Measurements from ENCODE around the gene PLP1. TPM values are rescaled to one million over a fixed set of nuclear protein-coding genes. Genes with fewer than 3 reads are reported as not detected.

The PLP1 gene
- polyA plus RNA-seq, 2 of the 4 experiments (the other 2 are of a cell fraction): not detected

- TF ChIP-seq EP300 (IDR thresholded peaks at IDR 0.05): no peak
Observed at GRCh38 chrX:103794119-103794518, 17.5 kb downstream of the PLP1 start (continued).

DNA sequence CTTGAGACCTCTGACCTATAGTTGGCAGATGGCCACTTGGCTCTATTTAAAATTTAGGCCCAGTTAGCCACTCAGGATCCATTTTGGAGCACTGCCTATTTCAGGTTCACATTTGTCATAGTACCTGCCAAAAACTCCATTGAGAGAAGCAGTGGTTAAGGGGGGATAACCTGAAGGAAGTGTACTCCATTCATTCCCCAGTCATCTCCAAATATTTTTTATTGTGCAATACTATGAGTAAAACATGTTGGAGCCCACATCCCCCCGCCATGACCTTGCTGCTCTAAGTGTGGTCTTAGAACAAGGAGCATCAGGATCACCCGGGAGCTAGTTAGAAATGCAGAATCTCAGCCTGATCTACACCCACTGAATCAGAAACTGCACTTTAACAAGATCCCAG is 21.1 kb downstream of the PLP1 start:
- Histone ChIP-seq H3K9me3 (no peaks in the 10 kb centered on the region), H3K4me3 (no peak overlapping the region), H3K4me1 (no peaks in the 10 kb centered on the region), H3K4me2 (no peak overlapping the region), H3K27ac (no peak overlapping the region)
- no peak for ATAC-seq
- DNase-seq (ENCODE audit: low read depth in 1 of 2, low spot score in 1 of 2): no peak
- ChIA-PET CTCF (no interaction called here), POLR2A (no interaction called here)
- no peak for FAIRE-seq
- WGBS (ENCODE audit: missing lambda C conversion rate): 6% methylated on average over 2 of the region's 2 CpGs
- TF ChIP-seq ZC3H11A (IDR thresholded peaks at IDR 0.05): no peak
- no peak for TF ChIP-seq RFX5 (IDR thresholded peaks at IDR 0.05)
- TF ChIP-seq, protein P1, sequence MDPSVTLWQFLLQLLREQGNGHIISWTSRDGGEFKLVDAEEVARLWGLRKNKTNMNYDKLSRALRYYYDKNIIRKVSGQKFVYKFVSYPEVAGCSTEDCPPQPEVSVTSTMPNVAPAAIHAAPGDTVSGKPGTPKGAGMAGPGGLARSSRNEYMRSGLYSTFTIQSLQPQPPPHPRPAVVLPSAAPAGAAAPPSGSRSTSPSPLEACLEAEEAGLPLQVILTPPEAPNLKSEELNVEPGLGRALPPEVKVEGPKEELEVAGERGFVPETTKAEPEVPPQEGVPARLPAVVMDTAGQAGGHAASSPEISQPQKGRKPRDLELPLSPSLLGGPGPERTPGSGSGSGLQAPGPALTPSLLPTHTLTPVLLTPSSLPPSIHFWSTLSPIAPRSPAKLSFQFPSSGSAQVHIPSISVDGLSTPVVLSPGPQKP (IDR thresholded peaks at IDR 0.05; ENCODE audit: low read depth, low read length): no peak
- TF ChIP-seq EHMT2 (IDR thresholded peaks at IDR 0.05; ENCODE audit: low read depth): no peak
- TF ChIP-seq FOSB (CRISPR knock-in tag; IDR thresholded peaks at IDR 0.05): no peak
- TF ChIP-seq FOSL2 (IDR thresholded peaks at IDR 0.05): no peak
- no peak for TF ChIP-seq FOSL2 (CRISPR knock-in tag; IDR thresholded peaks at IDR 0.05)
- TF ChIP-seq, protein P2, sequence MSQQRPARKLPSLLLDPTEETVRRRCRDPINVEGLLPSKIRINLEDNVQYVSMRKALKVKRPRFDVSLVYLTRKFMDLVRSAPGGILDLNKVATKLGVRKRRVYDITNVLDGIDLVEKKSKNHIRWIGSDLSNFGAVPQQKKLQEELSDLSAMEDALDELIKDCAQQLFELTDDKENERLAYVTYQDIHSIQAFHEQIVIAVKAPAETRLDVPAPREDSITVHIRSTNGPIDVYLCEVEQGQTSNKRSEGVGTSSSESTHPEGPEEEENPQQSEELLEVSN (IDR thresholded peaks at IDR 0.05; ENCODE audit: borderline replicate concordance, low read depth): no peak
- TF ChIP-seq NR3C1 (IDR thresholded peaks at IDR 0.05): no peak
- TF ChIP-seq POLR2AphosphoS2 (conservative IDR thresholded peaks at IDR 0.05; ENCODE audit: low read length): no peak
- TF ChIP-seq RAD21 (conservative IDR thresholded peaks at IDR 0.05 in 1 of 2, IDR thresholded peaks at IDR 0.05 in 1 of 2): no peak
- no peak for TF ChIP-seq HDAC2 (IDR thresholded peaks at IDR 0.05)
- TF ChIP-seq, protein P3, sequence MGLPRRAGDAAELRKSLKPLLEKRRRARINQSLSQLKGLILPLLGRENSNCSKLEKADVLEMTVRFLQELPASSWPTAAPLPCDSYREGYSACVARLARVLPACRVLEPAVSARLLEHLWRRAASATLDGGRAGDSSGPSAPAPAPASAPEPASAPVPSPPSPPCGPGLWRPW (IDR thresholded peaks at IDR 0.05): no peak
- no peak for TF ChIP-seq EHF (CRISPR knock-in tag; IDR thresholded peaks at IDR 0.05)

DNA sequence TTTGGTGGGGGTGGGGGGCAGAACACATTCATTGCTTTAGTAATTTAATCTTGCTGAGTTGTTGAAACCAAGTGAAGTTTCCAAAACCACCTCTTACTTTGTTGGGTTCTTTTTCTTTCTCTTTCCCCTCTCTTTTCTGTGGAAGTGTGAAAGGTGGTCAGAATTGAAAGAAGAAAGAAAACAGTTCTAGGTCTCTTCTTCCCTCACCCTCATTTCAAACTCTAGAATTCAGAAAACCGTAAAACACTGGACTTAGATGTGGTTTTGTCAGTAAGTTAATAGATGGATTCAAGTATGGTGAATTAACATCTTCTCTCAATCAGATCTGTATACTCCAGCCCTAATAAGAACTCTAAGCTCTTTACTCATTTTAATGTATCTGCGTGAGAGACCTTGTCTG is 23.7 kb downstream of the PLP1 start:
- Histone ChIP-seq H3K9me3 (no peaks in the 10 kb centered on the region), H3K4me3 (no peak overlapping the region), H3K27ac (no peak overlapping the region), H3K4me1 (no peaks in the 10 kb centered on the region), H3K4me2 (no peak overlapping the region)
- ChIA-PET CTCF (no interaction called here), POLR2A (no interaction called here)
- no peak for DNase-seq (ENCODE audit: low read depth in 1 of 2, low spot score in 1 of 2)
- TF ChIP-seq CBX8 (IDR thresholded peaks at IDR 0.05) (no peak), HOXB5 (CRISPR knock-in tag; IDR thresholded peaks at IDR 0.05) (no peak), RFX5 (IDR thresholded peaks at IDR 0.05) (no peak), CHD4 (IDR thresholded peaks at IDR 0.05; ENCODE audit: borderline replicate concordance) (no peak), GATA3 (IDR thresholded peaks at IDR 0.05; ENCODE audit: borderline replicate concordance) (no peak), JUN (IDR thresholded peaks at IDR 0.05) (no peak), NR3C1 (IDR thresholded peaks at IDR 0.05) (no peak), ESRRA (IDR thresholded peaks at IDR 0.05; ENCODE audit: borderline replicate concordance, low read length) (no peak), CEBPB (IDR thresholded peaks at IDR 0.05) (no peak), EHMT2 (IDR thresholded peaks at IDR 0.05; ENCODE audit: low read depth) (no peak), MAZ (IDR thresholded peaks at IDR 0.05; ENCODE audit: borderline replicate concordance, low read depth, low read length) (no peak), HOXB13 (CRISPR knock-in tag; IDR thresholded peaks at IDR 0.05; ENCODE audit: low read depth) (no peak), TFCP2L1 (CRISPR knock-in tag; IDR thresholded peaks at IDR 0.05) (no peak), POLR2AphosphoS2 (conservative IDR thresholded peaks at IDR 0.05; ENCODE audit: low read length) (no peak), CHD2 (IDR thresholded peaks at IDR 0.05; ENCODE audit: low read length, partially characterized antibody) (no peak), FOXS1 (CRISPR knock-in tag; IDR thresholded peaks at IDR 0.05) (no peak)
- TF ChIP-seq, protein P2 (IDR thresholded peaks at IDR 0.05; ENCODE audit: borderline replicate concordance, low read depth): no peak
- TF ChIP-seq, protein P4, sequence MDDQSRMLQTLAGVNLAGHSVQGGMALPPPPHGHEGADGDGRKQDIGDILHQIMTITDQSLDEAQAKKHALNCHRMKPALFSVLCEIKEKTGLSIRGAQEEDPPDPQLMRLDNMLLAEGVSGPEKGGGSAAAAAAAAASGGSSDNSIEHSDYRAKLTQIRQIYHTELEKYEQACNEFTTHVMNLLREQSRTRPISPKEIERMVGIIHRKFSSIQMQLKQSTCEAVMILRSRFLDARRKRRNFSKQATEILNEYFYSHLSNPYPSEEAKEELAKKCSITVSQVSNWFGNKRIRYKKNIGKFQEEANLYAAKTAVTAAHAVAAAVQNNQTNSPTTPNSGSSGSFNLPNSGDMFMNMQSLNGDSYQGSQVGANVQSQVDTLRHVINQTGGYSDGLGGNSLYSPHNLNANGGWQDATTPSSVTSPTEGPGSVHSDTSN (IDR thresholded peaks at IDR 0.05): no peak
- TF ChIP-seq, protein P5, sequence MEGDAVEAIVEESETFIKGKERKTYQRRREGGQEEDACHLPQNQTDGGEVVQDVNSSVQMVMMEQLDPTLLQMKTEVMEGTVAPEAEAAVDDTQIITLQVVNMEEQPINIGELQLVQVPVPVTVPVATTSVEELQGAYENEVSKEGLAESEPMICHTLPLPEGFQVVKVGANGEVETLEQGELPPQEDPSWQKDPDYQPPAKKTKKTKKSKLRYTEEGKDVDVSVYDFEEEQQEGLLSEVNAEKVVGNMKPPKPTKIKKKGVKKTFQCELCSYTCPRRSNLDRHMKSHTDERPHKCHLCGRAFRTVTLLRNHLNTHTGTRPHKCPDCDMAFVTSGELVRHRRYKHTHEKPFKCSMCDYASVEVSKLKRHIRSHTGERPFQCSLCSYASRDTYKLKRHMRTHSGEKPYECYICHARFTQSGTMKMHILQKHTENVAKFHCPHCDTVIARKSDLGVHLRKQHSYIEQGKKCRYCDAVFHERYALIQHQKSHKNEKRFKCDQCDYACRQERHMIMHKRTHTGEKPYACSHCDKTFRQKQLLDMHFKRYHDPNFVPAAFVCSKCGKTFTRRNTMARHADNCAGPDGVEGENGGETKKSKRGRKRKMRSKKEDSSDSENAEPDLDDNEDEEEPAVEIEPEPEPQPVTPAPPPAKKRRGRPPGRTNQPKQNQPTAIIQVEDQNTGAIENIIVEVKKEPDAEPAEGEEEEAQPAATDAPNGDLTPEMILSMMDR (IDR thresholded peaks at IDR 0.05): no peak
- 33% methylated on average over 2 of the region's 2 CpGs for WGBS (ENCODE audit: missing lambda C conversion rate)
- no peak for FAIRE-seq
- ATAC-seq: no peak

Measured in A549 (cell line).